HepG2 (cell line): Measurements from ENCODE around the gene NT5DC4. TPM values are rescaled to one million over a fixed set of nuclear protein-coding genes. Genes with fewer than 3 reads are reported as not detected.

Experiments used
- DRAP1 ChIP-seq: IDR thresholded peaks from 2 replicates; pipeline ENCODE4 v1.6.1; 2016; ENCODE audit warnings: missing genetic modification reagents, missing compliant biosample characterization
- HNF4G ChIP-seq, 2 experiments: sonication (generic) in 1 of 2; formaldehyde crosslinking in 1 of 2; IDR thresholded peaks; 2 replicates each; pipeline versions ENCODE4 v1.4.0 to v1.6.1; 2011 to 2020; ENCODE audit warnings: borderline replicate concordance in 2 of 2, low read depth in 2 of 2, mild to moderate bottlenecking in 2 of 2, low read length in 1 of 2, missing genetic modification reagents in 1 of 2, moderate library complexity in 1 of 2
- HOXA9 ChIP-seq: sonication (generic); formaldehyde crosslinking; IDR thresholded peaks from 2 replicates; pipeline ENCODE4 v1.8.1; 2022; ENCODE audit warnings: missing genetic modification reagents, mild to moderate bottlenecking, moderate library complexity, borderline replicate concordance
- IKZF5 ChIP-seq: IDR thresholded peaks from 2 replicates; pipeline ENCODE4 v1.6.1; 2018; ENCODE audit warnings: missing genetic modification reagents, mild to moderate bottlenecking, missing compliant biosample characterization
- MAFK ChIP-seq, 2 experiments: IDR thresholded peaks in 1 of 2; conservative IDR thresholded peaks in 1 of 2; 2 replicates each; pipeline ENCODE4 v1.6.1; 2011; ENCODE audit warnings: improper control_type of control experiment in 2 of 2, low read length in 2 of 2
- PAXIP1 ChIP-seq: sonication (generic); formaldehyde crosslinking; conservative IDR thresholded peaks from 2 replicates; pipeline ENCODE4 v1.4.0; 2020; ENCODE audit warnings: mild to moderate bottlenecking, missing genetic modification reagents, moderate library complexity
- WIZ ChIP-seq: sonication (generic); formaldehyde crosslinking; IDR thresholded peaks from 2 replicates; pipeline ENCODE4 v1.5.1; 2020; ENCODE audit warnings: mild to moderate bottlenecking, missing genetic modification reagents
- ZFP36L2 ChIP-seq: sonication (generic); formaldehyde crosslinking; IDR thresholded peaks from 2 replicates; pipeline ENCODE4 v1.4.0; 2020; ENCODE audit warnings: missing genetic modification reagents
- ZFYVE20 ChIP-seq: sonication (generic); formaldehyde crosslinking; IDR thresholded peaks from 2 replicates; pipeline ENCODE4 v1.8.0; 2023; ENCODE audit warnings: low read depth, mild to moderate bottlenecking, moderate library complexity, missing genetic modification reagents, borderline replicate concordance
- ZMYM3 ChIP-seq: sonication (generic); formaldehyde crosslinking; IDR thresholded peaks from 2 replicates; pipeline ENCODE4 v1.5.1; 2020; ENCODE audit warnings: mild to moderate bottlenecking, missing genetic modification reagents
- ZNF441 ChIP-seq: sonication (generic); formaldehyde crosslinking; IDR thresholded peaks from 2 replicates; pipeline ENCODE4 v1.7.0; 2021; ENCODE audit warnings: missing genetic modification reagents, borderline replicate concordance
- polyA plus RNA-seq, 8 experiments: library from polyadenylated mRNA; depleted of rRNA in 3 of 8; stranded (reverse) in 7 of 8; unstranded in 1 of 8; fragments of >200 nt; fragmentation: Illumina TruSeq in 4 of 8; extraction: Trizol in 4 of 8; gene quantifications; 2 replicates each; pipeline versions ENCODE4 v1.2.1 to v1.2.3, GENCODE V29; 2011 to 2016; ENCODE audit warnings: low read depth in 4 of 8, missing spikeins in 1 of 8, mixed read lengths in 1 of 8; ENCODE audit not compliant: insufficient read depth in 1 of 8
- total RNA-seq, 5 experiments: library from RNA; depleted of rRNA; stranded (reverse); fragments of >200 nt; fragmentation: Illumina TruSeq; extraction: Trizol; gene quantifications; 2 replicates each; pipeline ENCODE4 v1.2.3, GENCODE V29; 2016; ENCODE audit warnings: low read depth in 1 of 5
- TF ChIP-seq, protein P1 (sequence below): fragments of 450-650 bp; IDR thresholded peaks from 2 replicates; pipeline ENCODE4 v1.6.1; 2017
- TF ChIP-seq, protein P2 (sequence below): sonication (generic); formaldehyde crosslinking; conservative IDR thresholded peaks from 2 replicates; pipeline ENCODE4 v1.8.0; 2022; ENCODE audit warnings: low read depth, missing genetic modification reagents
- TF ChIP-seq, protein P3 (sequence below): sonication (generic); formaldehyde crosslinking; IDR thresholded peaks from 2 replicates; pipeline ENCODE4 v1.5.0; 2020; ENCODE audit warnings: mild to moderate bottlenecking, missing genetic modification reagents, borderline replicate concordance

The NT5DC4 gene
- total and polyA plus RNA-seq, 2 of the 13 experiments (the other 11 are each of a cell fraction or from before 2014, with no cell fraction given) = 0.04 to 4.2 TPM

- no peak; the same call in 1 of the 2 replicates for TF ChIP-seq PAXIP1 (CRISPR knock-in tag)
- peak; percentile 98 for TF ChIP-seq ZFYVE20 (CRISPR knock-in tag)
- TF ChIP-seq MAFK (conservative IDR thresholded peaks at IDR 0.05 in 1 of 2, IDR thresholded peaks at IDR 0.05 in 1 of 2; ENCODE audit: low read length in 2 of 2) = 0 out of 4 replicates have a peak, but pooled peaks of 1 of the 2 experiments have one; percentile 12
- TF ChIP-seq DRAP1 (CRISPR knock-in tag) = peak; percentile 70
- no peak for TF ChIP-seq HNF4G (IDR thresholded peaks at IDR 0.05; ENCODE audit: borderline replicate concordance, low read depth, low read length)
- peak; percentile 43; the same call in 1 of the 2 replicates for TF ChIP-seq HNF4G (CRISPR knock-in tag; IDR thresholded peaks at IDR 0.05; ENCODE audit: borderline replicate concordance, low read depth)
- TF ChIP-seq ZMYM3 (CRISPR knock-in tag) = no peak
- no peak; the same call in 1 of the 2 replicates for TF ChIP-seq IKZF5
- TF ChIP-seq, protein P1, sequence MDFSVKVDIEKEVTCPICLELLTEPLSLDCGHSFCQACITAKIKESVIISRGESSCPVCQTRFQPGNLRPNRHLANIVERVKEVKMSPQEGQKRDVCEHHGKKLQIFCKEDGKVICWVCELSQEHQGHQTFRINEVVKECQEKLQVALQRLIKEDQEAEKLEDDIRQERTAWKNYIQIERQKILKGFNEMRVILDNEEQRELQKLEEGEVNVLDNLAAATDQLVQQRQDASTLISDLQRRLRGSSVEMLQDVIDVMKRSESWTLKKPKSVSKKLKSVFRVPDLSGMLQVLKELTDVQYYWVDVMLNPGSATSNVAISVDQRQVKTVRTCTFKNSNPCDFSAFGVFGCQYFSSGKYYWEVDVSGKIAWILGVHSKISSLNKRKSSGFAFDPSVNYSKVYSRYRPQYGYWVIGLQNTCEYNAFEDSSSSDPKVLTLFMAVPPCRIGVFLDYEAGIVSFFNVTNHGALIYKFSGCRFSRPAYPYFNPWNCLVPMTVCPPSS = no peak
- TF ChIP-seq, protein P2, sequence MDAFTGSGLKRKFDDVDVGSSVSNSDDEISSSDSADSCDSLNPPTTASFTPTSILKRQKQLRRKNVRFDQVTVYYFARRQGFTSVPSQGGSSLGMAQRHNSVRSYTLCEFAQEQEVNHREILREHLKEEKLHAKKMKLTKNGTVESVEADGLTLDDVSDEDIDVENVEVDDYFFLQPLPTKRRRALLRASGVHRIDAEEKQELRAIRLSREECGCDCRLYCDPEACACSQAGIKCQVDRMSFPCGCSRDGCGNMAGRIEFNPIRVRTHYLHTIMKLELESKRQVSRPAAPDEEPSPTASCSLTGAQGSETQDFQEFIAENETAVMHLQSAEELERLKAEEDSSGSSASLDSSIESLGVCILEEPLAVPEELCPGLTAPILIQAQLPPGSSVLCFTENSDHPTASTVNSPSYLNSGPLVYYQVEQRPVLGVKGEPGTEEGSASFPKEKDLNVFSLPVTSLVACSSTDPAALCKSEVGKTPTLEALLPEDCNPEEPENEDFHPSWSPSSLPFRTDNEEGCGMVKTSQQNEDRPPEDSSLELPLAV = peak; percentile 96
- 0 out of 2 replicates have a peak, but pooled peaks have one; percentile 43 for TF ChIP-seq ZNF441 (CRISPR knock-in tag)
- TF ChIP-seq, protein P3, sequence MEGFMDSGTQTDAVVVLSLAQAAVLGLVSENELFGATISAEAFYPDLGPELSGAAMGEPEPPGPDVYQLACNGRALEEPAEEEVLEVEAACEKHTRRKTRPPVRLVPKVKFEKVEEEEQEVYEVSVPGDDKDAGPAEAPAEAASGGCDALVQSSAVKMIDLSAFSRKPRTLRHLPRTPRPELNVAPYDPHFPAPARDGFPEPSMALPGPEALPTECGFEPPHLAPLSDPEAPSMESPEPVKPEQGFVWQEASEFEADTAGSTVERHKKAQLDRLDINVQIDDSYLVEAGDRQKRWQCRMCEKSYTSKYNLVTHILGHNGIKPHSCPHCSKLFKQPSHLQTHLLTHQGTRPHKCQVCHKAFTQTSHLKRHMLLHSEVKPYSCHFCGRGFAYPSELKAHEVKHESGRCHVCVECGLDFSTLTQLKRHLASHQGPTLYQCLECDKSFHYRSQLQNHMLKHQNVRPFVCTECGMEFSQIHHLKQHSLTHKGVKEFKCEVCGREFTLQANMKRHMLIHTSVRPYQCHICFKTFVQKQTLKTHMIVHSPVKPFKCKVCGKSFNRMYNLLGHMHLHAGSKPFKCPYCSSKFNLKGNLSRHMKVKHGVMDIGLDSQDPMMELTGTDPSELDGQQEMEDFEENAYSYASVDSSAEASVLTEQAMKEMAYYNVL = no peak
- peak; percentile 97; the same call in 1 of the 2 replicates for TF ChIP-seq HOXA9 (CRISPR knock-in tag)
- no peak for TF ChIP-seq ZFP36L2
- peak; percentile 72; the same call in 1 of the 2 replicates for TF ChIP-seq WIZ (CRISPR knock-in tag)
Measured at GRCh38 chr2:112764071-112765044, 43.5 kb downstream of the NT5DC4 start, which contains the start of gene CKAP2L (continued).
